GM19397 (cell line): ENCODE measurements around the gene DPP10.

ENCODE experiments used
- ATAC-seq: cut with Tn5 transposase; IDR thresholded peaks from one replicate; pipeline ENCODE4 v1.9.1; 2021; ENCODE audit warnings: mild to moderate bottlenecking, moderate library complexity; ENCODE audit not compliant: unreplicated experiment

Gene DPP10

GRCh38 chr2:115529627-115530026 lies 1087.2 kb downstream of the DPP10 start:
- ATAC-seq = no peak

- ATAC-seq = no peak
Observed at GRCh38 chr2:115533081-115533480, 1090.6 kb downstream of the DPP10 start.

DNA sequence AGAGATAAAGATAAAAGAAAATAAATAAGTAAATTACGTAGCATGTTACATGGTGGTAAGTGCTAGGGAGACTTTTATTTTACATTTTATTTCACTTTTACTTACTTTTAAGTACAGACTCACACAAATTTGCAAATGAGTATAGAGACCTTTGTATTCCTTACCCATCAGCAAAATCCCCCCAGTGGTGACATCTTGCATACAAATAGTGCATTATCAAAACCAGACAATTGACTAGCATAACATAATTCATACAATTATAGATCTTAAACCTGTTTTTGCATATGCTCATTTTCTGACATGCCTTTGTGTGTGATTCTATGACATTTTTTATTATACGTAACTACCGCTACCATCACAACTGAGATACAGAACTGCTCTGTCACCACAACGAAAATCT lies 1099.4 kb downstream of the DPP10 start:
- ATAC-seq = no peak

DNA sequence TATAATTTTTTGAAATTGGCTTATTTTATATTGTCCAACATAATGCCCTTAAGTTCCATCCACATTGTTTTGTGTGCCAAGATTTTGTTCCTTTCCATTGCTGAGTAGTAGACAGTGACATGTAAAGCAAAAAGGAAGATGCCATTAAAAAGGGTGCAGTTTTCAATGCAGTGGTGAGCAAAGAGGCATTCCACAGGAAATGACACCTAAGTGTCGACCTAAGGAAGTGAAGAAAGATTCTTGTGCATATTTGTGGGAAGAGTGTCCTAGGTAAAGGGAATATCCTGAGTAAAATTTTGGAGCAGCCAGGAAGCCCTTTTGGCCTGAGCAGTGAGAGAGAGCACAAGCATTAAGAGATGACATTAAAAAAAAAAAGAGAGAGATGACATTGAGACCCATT lies 1099.9 kb downstream of the DPP10 start:
- no peak for ATAC-seq

DNA sequence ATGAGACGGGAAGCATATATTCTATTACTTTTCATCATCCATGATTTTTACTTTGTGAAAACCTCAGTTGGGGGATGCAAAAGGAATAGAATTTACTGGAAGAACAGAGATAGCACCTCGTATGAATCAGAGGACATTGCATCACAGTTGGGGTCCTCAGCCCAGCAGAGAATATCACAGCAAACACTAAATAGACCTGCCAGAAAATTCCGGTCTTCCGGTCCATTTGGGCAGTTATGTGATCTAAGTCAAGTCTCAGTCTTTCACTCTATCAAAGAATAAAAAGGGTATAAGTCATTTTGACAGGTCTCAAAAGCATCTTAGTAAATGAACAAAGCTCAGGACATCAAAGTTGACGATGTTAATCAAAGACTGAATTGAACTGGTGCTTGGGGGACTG lies 1100.6 kb downstream of the DPP10 start:
- no peak for ATAC-seq

DNA sequence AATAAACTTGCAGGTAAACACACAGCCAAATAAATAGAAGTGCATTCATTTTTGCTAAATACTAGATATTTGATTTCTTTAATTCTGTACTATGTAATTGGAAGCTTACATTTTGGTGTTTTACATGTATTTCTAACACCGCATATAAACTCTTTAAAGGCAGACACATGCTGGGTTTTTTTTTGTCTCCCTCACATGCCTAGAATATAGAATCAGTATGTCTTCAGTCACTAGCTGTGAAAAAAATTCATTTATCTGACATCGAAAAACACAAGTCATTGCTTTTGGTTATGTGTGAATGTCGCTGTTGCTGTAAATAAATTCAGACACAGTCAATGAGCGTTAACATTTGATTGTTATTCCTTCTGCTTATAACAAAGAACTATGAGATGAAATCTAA lies 1101.0 kb downstream of the DPP10 start:
- no peak for ATAC-seq

DNA sequence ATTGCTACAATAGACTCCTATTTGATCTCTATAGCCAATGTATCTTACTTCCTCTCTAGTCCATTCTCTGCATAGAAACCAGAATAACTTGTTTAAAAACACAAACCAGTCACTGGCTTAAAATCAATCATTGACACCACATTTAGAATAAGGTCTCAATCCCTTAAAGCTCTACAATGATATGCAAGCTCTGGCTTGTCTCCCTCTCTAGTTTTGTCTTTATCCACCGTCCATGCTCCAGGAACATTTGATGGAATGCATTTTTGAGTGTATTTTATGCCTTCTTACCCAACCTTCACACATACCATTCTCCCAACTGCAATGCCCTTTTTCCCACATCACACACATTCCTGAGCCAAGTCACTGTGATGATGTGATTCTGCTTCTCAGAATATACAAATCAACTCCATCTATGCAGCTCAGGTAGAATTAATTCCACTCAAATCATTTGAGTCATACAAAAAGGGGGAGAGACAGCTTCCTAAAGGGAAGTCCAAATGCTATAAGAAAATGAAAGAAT lies 1107.2 kb downstream of the DPP10 start:
- ATAC-seq = no peak

DNA sequence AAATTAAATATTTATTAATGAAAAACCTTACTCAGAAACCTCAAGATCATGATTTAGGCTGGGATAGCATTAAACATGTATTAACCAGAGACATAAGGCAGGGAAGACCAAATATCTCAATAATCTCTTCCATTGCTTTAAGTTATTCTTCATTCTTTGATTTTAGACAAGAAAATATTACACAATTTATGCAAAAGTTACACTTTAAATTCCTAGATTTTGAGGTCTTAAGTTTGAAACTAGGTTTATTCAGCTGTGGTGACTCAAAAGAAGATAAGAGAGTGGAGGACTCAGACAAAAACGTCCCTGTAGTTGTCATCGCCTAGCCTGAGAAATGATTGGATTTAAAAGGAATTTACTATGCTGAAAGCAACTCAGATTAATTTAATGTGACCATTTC lies 1110.3 kb downstream of the DPP10 start:
- ATAC-seq = no peak

- no peak for ATAC-seq
Observed at GRCh38 chr2:115554153-115554552, 1111.7 kb downstream of the DPP10 start.

- no peak for ATAC-seq
Observed at GRCh38 chr2:115558725-115559124, 1116.3 kb downstream of the DPP10 start.

- no peak for ATAC-seq
Observed at GRCh38 chr2:115560666-115561065, 1118.2 kb downstream of the DPP10 start.

DNA sequence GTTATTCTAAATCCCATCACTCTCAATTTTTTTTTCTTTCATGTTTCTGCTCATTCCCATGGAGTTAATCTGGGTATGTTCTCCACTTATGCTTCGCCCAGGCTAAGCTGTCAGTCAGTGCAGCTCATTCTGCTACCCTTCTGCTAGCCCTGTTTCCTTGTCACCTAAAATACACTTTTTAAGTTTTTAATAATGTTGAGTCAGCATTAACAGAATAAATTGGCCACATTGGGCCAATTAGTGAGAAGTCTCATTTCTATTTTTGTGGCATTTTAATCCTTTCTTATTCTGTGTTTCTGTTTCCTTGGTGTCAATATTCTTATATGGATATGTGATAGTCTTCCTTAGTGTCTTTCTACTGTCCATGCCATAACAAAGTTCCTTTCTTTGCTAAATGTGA lies 1126.2 kb downstream of the DPP10 start:
- no peak for ATAC-seq

DNA sequence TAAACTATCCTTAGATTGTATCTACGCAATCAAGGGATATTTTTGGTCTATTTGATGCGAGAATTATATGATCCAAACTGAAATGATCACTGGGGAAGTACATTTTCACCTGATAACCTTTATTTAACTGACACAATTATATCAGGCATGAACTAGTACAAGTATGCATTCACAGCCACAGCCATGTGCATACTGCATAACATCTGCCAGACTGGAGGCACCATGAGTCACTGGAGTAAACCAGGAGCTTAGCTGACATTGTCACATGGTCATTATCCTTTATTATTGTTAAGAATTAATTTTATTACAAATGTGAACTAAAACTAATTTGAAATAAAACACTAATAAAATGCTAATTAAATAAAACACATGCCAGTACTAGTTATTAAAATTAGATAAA lies 1127.1 kb downstream of the DPP10 start:
- ATAC-seq = no peak

GRCh38 chr2:115572746-115573145 lies 1130.3 kb downstream of the DPP10 start:
- no peak for ATAC-seq

DNA sequence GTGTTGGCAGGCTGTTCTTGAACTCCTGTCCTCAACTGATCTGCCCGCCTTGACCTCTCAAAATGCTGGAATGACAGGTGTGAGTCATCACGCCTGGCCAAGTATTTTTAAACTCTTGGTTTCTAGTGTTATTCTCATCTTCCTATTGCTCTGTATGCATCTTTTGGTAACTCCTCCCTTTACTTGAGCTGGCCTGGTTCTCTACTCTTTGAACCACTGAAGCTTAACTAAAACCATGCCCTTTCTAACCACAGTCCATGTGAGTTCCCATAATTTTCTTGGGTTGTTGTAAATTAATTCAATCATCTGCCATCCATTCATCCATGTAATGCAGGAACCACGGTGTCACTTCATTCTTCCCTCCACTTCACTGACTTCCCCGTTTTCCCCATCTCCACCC lies 1131.3 kb downstream of the DPP10 start:
- no peak for ATAC-seq

GRCh38 chr2:115574667-115575066 lies 1132.2 kb downstream of the DPP10 start:
- ATAC-seq = no peak

GRCh38 chr2:115580784-115581183 lies 1138.3 kb downstream of the DPP10 start:
- ATAC-seq = no peak

GRCh38 chr2:115584507-115584906 lies 1142.1 kb downstream of the DPP10 start:
- no peak for ATAC-seq

- no peak for ATAC-seq
Observed at GRCh38 chr2:115596659-115597375, 1154.4 kb downstream of the DPP10 start.

GRCh38 chr2:115603285-115603684 lies 1160.8 kb downstream of the DPP10 start:
- ATAC-seq = no peak

GRCh38 chr2:115606350-115606749 lies 1163.9 kb downstream of the DPP10 start:
- no peak for ATAC-seq

- ATAC-seq = no peak
Observed at GRCh38 chr2:115609978-115610377, 1167.5 kb downstream of the DPP10 start.

DNA sequence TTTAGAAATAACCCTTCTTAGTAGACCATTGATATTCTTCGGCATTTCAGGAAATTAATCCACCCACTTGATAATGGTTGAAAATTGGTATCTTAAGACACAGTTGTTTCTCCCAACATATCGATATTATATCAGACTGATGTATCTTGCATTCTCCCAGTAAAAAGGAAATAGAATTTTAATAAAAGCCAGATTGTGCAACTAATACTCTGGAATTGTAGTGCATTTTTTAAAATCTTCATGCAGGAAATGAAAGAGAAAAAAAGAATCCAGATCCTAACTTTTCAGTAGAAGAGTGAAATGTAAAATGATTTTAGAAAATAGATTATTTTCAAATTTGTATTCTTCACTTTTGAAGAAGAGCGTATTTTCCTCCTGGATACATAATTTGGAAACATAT lies 1168.4 kb downstream of the DPP10 start:
- no peak for ATAC-seq
